K562 (cell line): ENCODE results near the gene PPP1R37. TPM values are rescaled to one million over a fixed set of nuclear protein-coding genes. Genes with fewer than 3 reads are reported as not detected.
"Not testable (repeated sequence)": the region's sequence is repeated elsewhere in the genome, so short reads cannot be mapped to it uniquely, and the experiment has no call there.

Source experiments
- ATAC-seq: fragments of 200-7000 bp; cut with Tn5 transposase; 3 replicates; pipeline ENCODE4 v1.9.1; 2020; ENCODE audit warnings: moderate library complexity
- BruUV-seq: library from RNA; stranded (reverse); fragments of 400-500 nt; replicated peaks from 2 replicates; lab custom pipeline; 2021; lab: Mats Ljungman, UMichigan
- CTCF ChIA-PET: fragments of 300-600 bp; formaldehyde crosslinking; extraction: SDS; loops from one replicate; lab custom pipeline; 2021; ENCODE audit warnings: low intra/inter-chr PET ratio; lab: Yijun Ruan, JAX
- POLR2A ChIA-PET: fragments of 300-600, 350-650 bp; sonication (Branson Sonifier 250); formaldehyde crosslinking; extraction: SDS; loops from one replicate; lab custom pipeline; 2021; ENCODE audit warnings: antibody characterized with exemption, inconsistent platforms; lab: Yijun Ruan, JAX
- DNase-seq, 4 experiments: peaks; one replicate each; pipeline versions ENCODE4 v3.0.0 to v3.0.0-alpha.2; 2011 to 2018; ENCODE audit warnings: low spot score in 3 of 4, mixed read lengths in 3 of 4; ENCODE audit errors: extremely low read depth in 1 of 4
- FAIRE-seq: peaks from 2 replicates; lab custom pipeline; 2011; peaks lifted over from hg19 to GRCh38; lab: Jason Lieb, UNC
- H2AFZ ChIP-seq: 2 replicates; pipeline ENCODE4 v1.6.0; 2011; ENCODE audit warnings: low read depth, low read length, control low read depth, inconsistent platforms
- H3K27ac ChIP-seq: fragments of 200-600 bp; 3 replicates; pipeline ENCODE4 v1.8.0; 2011; ENCODE audit warnings: low read depth, mild to moderate bottlenecking, control low read depth, inconsistent platforms, low read length, moderate library complexity, mixed read lengths; ENCODE audit errors: extremely low read depth
- H3K27me3 ChIP-seq, 2 experiments: fragments of 300-600 bp in 1 of 2; 2 replicates in 1 of 2; 3 replicates in 1 of 2; pipeline versions ENCODE4 v1.6.0 to v1.8.0; 2011; ENCODE audit warnings: inconsistent platforms in 2 of 2, low read length in 2 of 2, mild to moderate bottlenecking in 1 of 2, mixed read lengths in 1 of 2, moderate library complexity in 1 of 2; ENCODE audit not compliant: control insufficient read depth in 2 of 2, insufficient read depth in 2 of 2
- H3K36me3 ChIP-seq: fragments of 300-600 bp; 3 replicates; pipeline ENCODE4 v1.8.0; 2011; ENCODE audit warnings: mild to moderate bottlenecking, low read length, inconsistent platforms; ENCODE audit not compliant: control insufficient read depth, insufficient read depth
- H3K4me1 ChIP-seq, 2 experiments: fragments of 200-600 bp in 1 of 2; replicated peaks in 1 of 2; 2 replicates in 1 of 2; 3 replicates in 1 of 2; pipeline versions ENCODE4 v1.5.1 to v1.8.0; 2011; ENCODE audit warnings: inconsistent platforms in 2 of 2, low read length in 2 of 2, mild to moderate bottlenecking in 1 of 2, mixed read lengths in 1 of 2, moderate library complexity in 1 of 2; ENCODE audit not compliant: control insufficient read depth in 2 of 2, insufficient read depth in 2 of 2
- H3K4me2 ChIP-seq: 2 replicates; pipeline ENCODE4 v1.6.1; 2011; ENCODE audit warnings: low read length, control low read depth, inconsistent platforms, mixed read lengths; ENCODE audit not compliant: insufficient read depth
- H3K4me3 ChIP-seq: fragments of 200-600 bp; sonication (generic), shearing (Covaris generic); 2 replicates; pipeline ENCODE4 v1.5.1; 2016; ENCODE audit warnings: control low read depth, inconsistent platforms
- H3K79me2 ChIP-seq: fragments of 200-600 bp; 3 replicates; pipeline ENCODE4 v1.8.0; 2011; ENCODE audit warnings: low read length, inconsistent platforms; ENCODE audit not compliant: control insufficient read depth, insufficient read depth
- H3K9ac ChIP-seq, 2 experiments: 2 replicates each; pipeline versions ENCODE4 v1.6.0 to v1.6.1; 2011; ENCODE audit warnings: low read depth in 2 of 2, low read length in 2 of 2, control low read depth in 1 of 2, inconsistent platforms in 1 of 2, mild to moderate bottlenecking in 1 of 2, mixed read lengths in 1 of 2; ENCODE audit not compliant: insufficient read depth in 1 of 2
- H3K9me1 ChIP-seq: one replicate; pipeline ENCODE4 v1.6.0; 2011; ENCODE audit warnings: inconsistent platforms, mild to moderate bottlenecking, low read length, moderate library complexity; ENCODE audit not compliant: control insufficient read depth, insufficient read depth
- H3K9me3 ChIP-seq: replicated peaks from 2 replicates; pipeline ENCODE4 v1.5.1; 2011; ENCODE audit warnings: low read depth, low read length, inconsistent platforms; ENCODE audit not compliant: control insufficient read depth, insufficient read depth
- H4K20me1 ChIP-seq: replicated peaks from 2 replicates; pipeline ENCODE4 v1.6.1; 2011; ENCODE audit warnings: low read length, inconsistent platforms, mixed read lengths; ENCODE audit not compliant: control insufficient read depth, insufficient read depth
- C11orf30 ChIP-seq: fragments of 450-650 bp; IDR thresholded peaks from 2 replicates; pipeline ENCODE4 v1.6.1; 2016; ENCODE audit warnings: low read depth, mild to moderate bottlenecking
- ELF1 ChIP-seq: fragments of 200-800 bp; sonication (Bioruptor generic); IDR thresholded peaks from 2 replicates; pipeline ENCODE4 v1.6.1; 2016; ENCODE audit warnings: missing genetic modification characterization, missing compliant biosample characterization
- EP400 ChIP-seq: fragments of 450-650 bp; IDR thresholded peaks from 2 replicates; pipeline ENCODE4 v1.6.1; 2017; ENCODE audit warnings: antibody characterized with exemption, mild to moderate bottlenecking, moderate library complexity
- EZH2 ChIP-seq: IDR thresholded peaks from 2 replicates; pipeline ENCODE4 v1.6.1; 2012; ENCODE audit warnings: low read depth, mild to moderate bottlenecking, inconsistent platforms, low read length, borderline replicate concordance
- GTF3C2 ChIP-seq: IDR thresholded peaks from 3 replicates; pipeline ENCODE4 v1.6.1; 2011; ENCODE audit warnings: borderline replicate concordance, mild to moderate bottlenecking, moderate library complexity; ENCODE audit not compliant: insufficient read length; ENCODE audit errors: extremely low read depth
- JUND ChIP-seq, 2 experiments: IDR thresholded peaks; 2 replicates in 1 of 2; 3 replicates in 1 of 2; pipeline ENCODE4 v1.6.1; 2011; ENCODE audit warnings: borderline replicate concordance in 2 of 2, low read depth in 2 of 2, low read length in 2 of 2, improper control_type of control experiment in 1 of 2, missing biosample characterization in 1 of 2, missing genetic modification characterization in 1 of 2, missing genetic modification reagents in 1 of 2
- MCM5 ChIP-seq: fragments of 450-650 bp; IDR thresholded peaks from 2 replicates; pipeline ENCODE4 v1.6.1; 2016; ENCODE audit warnings: low read depth
- ZNF324 ChIP-seq: fragments of 250-450 bp; sonication (Bioruptor Pico); IDR thresholded peaks from 2 replicates; pipeline ENCODE4 v1.4.0; 2020; ENCODE audit warnings: mild to moderate bottlenecking
- ZNF384 ChIP-seq: IDR thresholded peaks from 2 replicates; pipeline ENCODE4 v1.6.1; 2012; ENCODE audit warnings: low read depth, low read length, improper control_type of control experiment
- WGBS: fragments of 100-300 bp; shearing (Covaris generic); methylation state at CpG from one replicate; pipeline ENCODE4 v1.1.6; 2016; ENCODE audit warnings: low coverage, mixed read lengths; ENCODE audit not compliant: insufficient coverage; ENCODE audit errors: missing lambda C conversion rate; 5-methylcytosine and 5-hydroxymethylcytosine counted together
- in situ Hi-C: fragments of 300-500 bp; cut with MboI; formaldehyde crosslinking; loops from 4 replicates; pipeline ENCODE4 v1.15.0; 2018; ENCODE audit warnings: inconsistent platforms, mixed read lengths
- intact Hi-C: fragments of 100-400 bp; cut with micrococcal nuclease; formaldehyde crosslinking; loops from 2 replicates; pipeline ENCODE4 v1.14.2; 2022
- polyA plus RNA-seq, 8 experiments: library from polyadenylated mRNA; depleted of rRNA in 4 of 8; stranded (reverse) in 5 of 8; unstranded in 3 of 8; fragments of >200 nt; fragmentation: Nextera tagmentation in 2 of 8; fragmentation: Illumina TruSeq in 1 of 8; extraction: Ambion mirVana in 2 of 8; extraction: Trizol in 1 of 8; gene quantifications; 2 replicates each; pipeline versions ENCODE4 v1.2.1 to v1.2.3, GENCODE V29; 2011 to 2014; ENCODE audit warnings: inconsistent platforms in 1 of 8, missing spikeins in 1 of 8
- total RNA-seq, 7 experiments: library from RNA; depleted of rRNA in 6 of 7; stranded (reverse); fragments of >200 nt in 6 of 7; fragmentation: Illumina TruSeq in 2 of 7; extraction: Trizol in 2 of 7; gene quantifications; 2 replicates each; pipeline versions ENCODE4 v1.2.1 to v1.2.3, GENCODE V29; 2011 to 2021; ENCODE audit warnings: low replicate concordance in 1 of 7
- TF ChIP-seq, protein P1 (sequence below): sonication (generic); formaldehyde crosslinking; IDR thresholded peaks from 2 replicates; pipeline ENCODE4 v1.8.1; 2022; ENCODE audit warnings: missing genetic modification reagents

Gene PPP1R37
- total and polyA plus RNA-seq, 9 of the 15 experiments (the other 6 are each of a cell fraction or from before 2014, with no cell fraction given): 0.04 to 20.3 (median 7.3) TPM

DNA sequence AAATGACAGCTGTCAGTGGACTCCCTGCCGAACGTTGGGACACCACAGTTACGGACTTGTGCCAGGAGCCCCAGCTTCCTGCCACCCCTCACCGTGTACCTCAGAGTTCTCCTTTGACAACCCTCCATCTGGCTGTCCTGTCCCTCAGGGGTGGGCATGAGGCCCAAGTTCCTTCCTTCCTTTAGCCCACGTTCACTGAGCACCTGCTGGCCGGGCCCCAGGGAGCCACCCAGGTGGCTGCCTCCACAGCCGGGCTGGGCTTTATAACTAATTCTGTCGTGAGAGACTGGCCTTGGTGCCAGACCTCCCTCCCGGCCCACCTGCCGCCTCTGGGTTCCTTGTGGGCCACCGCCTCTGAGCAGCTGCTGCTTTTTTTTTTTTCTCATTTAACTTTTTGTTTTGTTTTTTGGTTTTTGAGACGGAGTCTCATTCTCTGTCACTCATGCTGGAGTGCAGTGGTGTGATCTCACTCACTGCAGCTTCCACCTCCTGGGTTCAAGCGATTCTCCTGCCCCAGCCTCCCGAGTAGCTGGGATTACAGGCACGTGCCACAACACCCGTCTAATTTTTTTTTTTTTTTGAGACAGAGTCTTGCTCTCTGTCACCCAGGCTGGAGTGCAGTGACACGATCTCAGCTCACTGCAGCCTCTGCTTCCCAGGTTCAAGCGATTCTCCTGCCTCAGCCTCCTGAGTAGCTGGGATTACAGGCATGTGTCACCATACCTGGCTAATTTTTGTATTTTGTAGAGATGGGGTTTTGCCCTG lies 25.8 kb downstream of the PPP1R37 start:
- H2AFZ ChIP-seq, ATAC-seq, CTCF ChIA-PET, FAIRE-seq, H3K9me1 ChIP-seq, H3K4me2 ChIP-seq, intact Hi-C loops, H3K9me3 ChIP-seq, H3K4me3 ChIP-seq, H3K9ac ChIP-seq, H3K27ac ChIP-seq, H3K27me3 ChIP-seq, in situ Hi-C loops, DNase-seq, BruUV-seq: not testable (repeated sequence)
- 76% methylated on average over 15 of the region's 18 CpGs for WGBS
- Histone ChIP-seq H4K20me1 (peaks cover 42% of the 10 kb centered on the region), H3K79me2 (peaks cover 57% of the 10 kb centered on the region), H3K4me1 (peaks cover 4 to 34% of the 10 kb centered on the region in 2 experiments; a peak in 4 of 5 replicates), H3K36me3 (peaks cover 14% of the 10 kb centered on the region; the same call in 2 of the 3 replicates)
- POLR2A ChIA-PET: interaction anchor here (0.6 to 1.9 kb wide), 5 partner anchors 21 to 173 kb away, joined by 3 to 14 read pairs (median 3); partner anchors contain the start of gene PPP1R37

DNA sequence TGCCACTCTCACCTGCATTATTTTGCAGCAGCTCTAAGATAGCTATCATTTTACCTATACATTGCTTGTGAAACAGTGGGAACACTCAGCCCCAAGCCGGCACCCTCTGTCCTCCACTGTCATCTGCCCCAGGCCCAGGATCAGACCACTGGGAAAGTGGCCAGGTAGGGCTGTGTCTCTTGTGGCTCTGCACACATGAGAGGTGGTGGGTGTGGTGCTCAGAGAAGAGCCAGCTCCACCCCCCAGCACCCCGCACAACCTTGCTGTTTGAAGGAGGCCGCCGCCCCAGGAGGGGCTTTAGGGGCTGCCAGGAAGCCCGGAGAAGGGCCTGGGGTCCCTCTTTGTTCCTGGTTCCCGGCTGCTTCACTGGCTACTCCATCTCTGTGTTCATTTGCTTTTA lies 26.6 kb downstream of the PPP1R37 start:
- Histone ChIP-seq H3K27ac (no peak overlapping the region), H3K9me1 (peaks cover 7% of the 10 kb centered on the region), H2AFZ (no peak overlapping the region), H3K9me3 (no peaks in the 10 kb centered on the region), H4K20me1 (peaks cover 45% of the 10 kb centered on the region), H3K4me2 (no peak overlapping the region), H3K36me3 (peaks cover 14% of the 10 kb centered on the region; the same call in 2 of the 3 replicates), H3K9ac (no peak overlapping the region), H3K79me2 (peaks cover 53% of the 10 kb centered on the region), H3K27me3 (no peaks in the 10 kb centered on the region), H3K4me1 (peaks cover 4 to 32% of the 10 kb centered on the region in 2 experiments; a peak in 4 of 5 replicates), H3K4me3 (no peak overlapping the region)
- WGBS: 80% methylated on average over 6 of the region's 6 CpGs
- intact Hi-C loops (no loop called here), in situ Hi-C loops (no loop called here)
- DNase-seq (no peak), FAIRE-seq (no peak), ATAC-seq (no peak)
- no TSS peak for BruUV-seq
- CTCF ChIA-PET: no interaction called here
- POLR2A ChIA-PET: no interaction called here
- no peak for TF ChIP-seq C11orf30
- TF ChIP-seq, protein P1, sequence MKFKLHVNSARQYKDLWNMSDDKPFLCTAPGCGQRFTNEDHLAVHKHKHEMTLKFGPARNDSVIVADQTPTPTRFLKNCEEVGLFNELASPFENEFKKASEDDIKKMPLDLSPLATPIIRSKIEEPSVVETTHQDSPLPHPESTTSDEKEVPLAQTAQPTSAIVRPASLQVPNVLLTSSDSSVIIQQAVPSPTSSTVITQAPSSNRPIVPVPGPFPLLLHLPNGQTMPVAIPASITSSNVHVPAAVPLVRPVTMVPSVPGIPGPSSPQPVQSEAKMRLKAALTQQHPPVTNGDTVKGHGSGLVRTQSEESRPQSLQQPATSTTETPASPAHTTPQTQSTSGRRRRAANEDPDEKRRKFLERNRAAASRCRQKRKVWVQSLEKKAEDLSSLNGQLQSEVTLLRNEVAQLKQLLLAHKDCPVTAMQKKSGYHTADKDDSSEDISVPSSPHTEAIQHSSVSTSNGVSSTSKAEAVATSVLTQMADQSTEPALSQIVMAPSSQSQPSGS (CRISPR knock-in tag): no peak
- TF ChIP-seq ZNF384: no peak
- TF ChIP-seq EZH2: no peak
- no peak for TF ChIP-seq ZNF324 (CRISPR knock-in tag)
- no peak for TF ChIP-seq EP400
- no peak for TF ChIP-seq MCM5
- no peak for TF ChIP-seq GTF3C2
- TF ChIP-seq ELF1 (tag): no peak
- no peak for TF ChIP-seq JUND (IDR thresholded peaks at IDR 0.05; ENCODE audit: borderline replicate concordance, low read depth, low read length)
- TF ChIP-seq JUND (tag; IDR thresholded peaks at IDR 0.05; ENCODE audit: borderline replicate concordance, low read depth, low read length): no peak
